ENCODE data around the gene RASL10B.

The RASL10B gene

DNA sequence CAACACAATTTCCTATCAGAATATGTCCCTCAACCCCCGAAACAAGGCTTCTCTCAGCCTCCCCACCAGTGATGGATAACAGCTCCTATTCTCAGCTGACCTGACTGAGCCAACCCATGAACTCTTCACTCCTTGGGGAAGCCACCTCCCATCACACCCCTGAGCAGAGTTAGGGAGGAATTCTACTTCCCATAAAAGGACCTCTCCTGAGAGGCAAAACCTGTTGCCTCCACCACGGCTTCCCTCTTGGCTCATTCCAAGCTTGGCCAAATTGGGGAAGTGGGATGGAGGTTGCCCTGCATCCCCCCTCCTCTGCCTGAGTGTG is 5.7 kb upstream of the RASL10B start:
- no peak for DNase-seq (ENCODE audit: low spot score)
- in situ Hi-C loops (cut with MboI; ENCODE audit: low sequenced_read_pairs, unreplicated experiment) = loop anchor here (25.0 kb wide), 2 partner anchors 413 to 563 kb away; no protein-coding TSS in a partner anchor
- TF ChIP-seq, protein P1, sequence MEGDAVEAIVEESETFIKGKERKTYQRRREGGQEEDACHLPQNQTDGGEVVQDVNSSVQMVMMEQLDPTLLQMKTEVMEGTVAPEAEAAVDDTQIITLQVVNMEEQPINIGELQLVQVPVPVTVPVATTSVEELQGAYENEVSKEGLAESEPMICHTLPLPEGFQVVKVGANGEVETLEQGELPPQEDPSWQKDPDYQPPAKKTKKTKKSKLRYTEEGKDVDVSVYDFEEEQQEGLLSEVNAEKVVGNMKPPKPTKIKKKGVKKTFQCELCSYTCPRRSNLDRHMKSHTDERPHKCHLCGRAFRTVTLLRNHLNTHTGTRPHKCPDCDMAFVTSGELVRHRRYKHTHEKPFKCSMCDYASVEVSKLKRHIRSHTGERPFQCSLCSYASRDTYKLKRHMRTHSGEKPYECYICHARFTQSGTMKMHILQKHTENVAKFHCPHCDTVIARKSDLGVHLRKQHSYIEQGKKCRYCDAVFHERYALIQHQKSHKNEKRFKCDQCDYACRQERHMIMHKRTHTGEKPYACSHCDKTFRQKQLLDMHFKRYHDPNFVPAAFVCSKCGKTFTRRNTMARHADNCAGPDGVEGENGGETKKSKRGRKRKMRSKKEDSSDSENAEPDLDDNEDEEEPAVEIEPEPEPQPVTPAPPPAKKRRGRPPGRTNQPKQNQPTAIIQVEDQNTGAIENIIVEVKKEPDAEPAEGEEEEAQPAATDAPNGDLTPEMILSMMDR (IDR thresholded peaks at IDR 0.05; ENCODE audit: borderline replicate concordance, control extremely low read depth, extremely low read depth, insufficient read depth, missing control alignments) = no peak

DNA sequence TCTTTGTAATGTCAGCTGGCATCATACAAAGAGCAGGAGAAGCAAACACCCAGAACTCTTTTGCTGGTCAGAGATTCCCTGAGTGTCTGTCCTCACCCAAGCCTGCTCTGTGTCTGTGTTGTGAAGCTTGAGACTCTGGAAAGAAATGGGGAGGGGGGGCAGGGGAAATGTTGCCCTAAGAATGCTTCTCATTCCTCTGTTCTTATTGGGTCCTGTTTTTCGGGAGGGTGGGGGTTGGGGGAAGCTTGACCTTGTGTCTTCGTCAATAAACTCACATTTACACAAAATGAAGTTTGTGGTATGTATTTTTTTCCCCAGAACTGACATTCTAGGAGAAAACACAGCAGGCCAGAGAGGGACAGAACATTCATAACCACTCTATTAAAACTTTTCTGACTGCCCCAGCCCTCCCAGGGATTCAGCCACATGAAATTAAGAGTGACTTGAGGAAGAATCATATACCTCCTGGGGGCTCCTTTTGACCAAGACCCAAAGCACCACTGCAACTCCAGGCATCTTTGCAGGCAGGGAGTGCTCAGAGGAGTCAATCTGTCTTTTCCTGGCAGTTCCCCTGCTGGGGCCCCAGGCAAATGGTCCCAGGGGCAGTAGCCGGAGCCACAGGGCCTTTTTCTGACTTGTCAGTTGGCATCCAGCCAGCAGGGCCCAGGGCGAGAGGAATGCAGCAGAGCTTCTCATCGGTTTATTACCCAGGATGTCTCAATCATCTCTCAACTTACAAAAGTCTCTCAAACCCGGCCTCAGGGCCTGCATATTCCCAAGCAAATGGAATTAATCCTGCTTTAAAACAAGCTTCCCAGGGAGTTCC is 5.1 kb upstream of the RASL10B start:
- TF ChIP-seq, protein P1 (IDR thresholded peaks at IDR 0.05; ENCODE audit: borderline replicate concordance, control extremely low read depth, extremely low read depth, insufficient read depth, missing control alignments) = no peak
- in situ Hi-C loops (cut with MboI; ENCODE audit: low sequenced_read_pairs, unreplicated experiment) = loop anchor here (25.0 kb wide), 2 partner anchors 414 to 564 kb away; no protein-coding TSS in a partner anchor
- DNase-seq (ENCODE audit: low spot score) = no peak

DNA sequence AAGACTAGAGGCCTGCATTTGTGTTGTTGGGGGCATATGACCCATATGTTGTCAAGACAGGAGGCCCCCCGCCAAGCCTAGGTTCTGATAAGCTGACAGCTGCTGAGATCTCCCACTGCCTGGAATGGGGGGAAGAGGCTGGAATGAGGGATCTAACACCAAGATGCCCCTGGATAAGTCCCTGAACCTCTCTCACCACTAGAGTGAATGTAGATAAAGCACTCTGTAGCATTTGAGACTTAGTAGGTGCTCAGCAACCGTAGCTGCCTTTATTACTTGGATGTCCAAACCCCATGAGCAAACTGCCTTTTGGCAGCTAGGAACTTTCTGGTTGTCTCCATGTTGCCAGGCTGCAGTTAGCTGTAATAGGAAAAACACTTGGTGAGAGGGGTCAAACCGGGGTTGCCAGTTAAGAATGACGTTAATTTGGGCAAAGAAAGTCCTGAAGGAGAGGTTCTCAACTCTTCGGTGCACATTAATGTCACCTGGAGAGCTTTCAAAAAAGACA is 4.4 kb upstream of the RASL10B start:
- TF ChIP-seq, protein P1 (IDR thresholded peaks at IDR 0.05; ENCODE audit: borderline replicate concordance, control extremely low read depth, extremely low read depth, insufficient read depth, missing control alignments) = no peak
- in situ Hi-C loops (cut with MboI; ENCODE audit: low sequenced_read_pairs, unreplicated experiment) = loop anchor here (25.0 kb wide), 2 partner anchors 415 to 565 kb away; no protein-coding TSS in a partner anchor
- DNase-seq (ENCODE audit: low spot score) = no peak

DNA sequence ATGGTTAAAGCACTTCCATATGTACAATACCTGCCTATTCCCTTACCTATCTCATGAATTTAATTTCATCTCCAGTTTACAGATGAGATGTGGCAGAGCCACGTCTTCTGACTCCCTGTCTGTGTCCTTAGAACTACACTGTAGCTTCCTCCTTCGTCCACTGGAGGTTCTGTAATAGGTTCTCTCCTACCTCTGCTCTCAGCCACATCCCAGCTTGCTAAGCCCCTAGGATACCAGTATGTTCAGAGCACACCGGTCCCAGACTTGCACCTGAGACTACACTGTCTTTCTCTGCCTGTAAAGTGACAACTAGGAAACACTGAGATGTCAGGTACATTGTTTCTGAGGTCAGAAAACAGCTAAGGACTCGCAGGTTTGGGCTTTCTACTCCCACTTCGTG is 3.8 kb upstream of the RASL10B start:
- TF ChIP-seq, protein P1 (IDR thresholded peaks at IDR 0.05; ENCODE audit: borderline replicate concordance, control extremely low read depth, extremely low read depth, insufficient read depth, missing control alignments) = no peak
- in situ Hi-C loops (cut with MboI; ENCODE audit: low sequenced_read_pairs, unreplicated experiment) = loop anchor here (25.0 kb wide), 2 partner anchors 415 to 565 kb away; no protein-coding TSS in a partner anchor
- no peak for DNase-seq (ENCODE audit: low spot score)

DNA sequence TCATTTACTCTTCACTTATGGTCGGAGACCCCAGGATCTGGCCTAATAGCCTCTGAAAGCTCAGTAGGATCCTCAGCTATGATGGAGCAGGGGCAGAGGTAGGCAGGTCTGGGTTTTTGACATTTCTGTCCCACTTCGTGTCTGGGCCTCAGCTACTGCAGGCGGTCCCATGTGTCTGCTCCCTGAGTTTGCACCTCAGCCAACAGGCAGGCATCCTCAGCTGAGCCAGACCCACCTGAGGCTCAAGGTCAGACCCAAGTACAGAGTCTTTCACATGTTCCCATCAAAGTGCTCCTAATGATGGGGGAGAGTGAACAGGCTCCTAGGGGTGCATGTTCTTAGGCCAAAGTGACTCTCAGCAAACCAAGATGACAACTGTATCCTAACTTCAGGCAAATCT is 2.9 kb upstream of the RASL10B start:
- DNase-seq (ENCODE audit: low spot score) = no peak
- TF ChIP-seq, protein P1 (IDR thresholded peaks at IDR 0.05; ENCODE audit: borderline replicate concordance, control extremely low read depth, extremely low read depth, insufficient read depth, missing control alignments) = no peak
- in situ Hi-C loops (cut with MboI; ENCODE audit: low sequenced_read_pairs, unreplicated experiment) = loop anchor here (25.0 kb wide), 2 partner anchors 416 to 566 kb away; no protein-coding TSS in a partner anchor

DNA sequence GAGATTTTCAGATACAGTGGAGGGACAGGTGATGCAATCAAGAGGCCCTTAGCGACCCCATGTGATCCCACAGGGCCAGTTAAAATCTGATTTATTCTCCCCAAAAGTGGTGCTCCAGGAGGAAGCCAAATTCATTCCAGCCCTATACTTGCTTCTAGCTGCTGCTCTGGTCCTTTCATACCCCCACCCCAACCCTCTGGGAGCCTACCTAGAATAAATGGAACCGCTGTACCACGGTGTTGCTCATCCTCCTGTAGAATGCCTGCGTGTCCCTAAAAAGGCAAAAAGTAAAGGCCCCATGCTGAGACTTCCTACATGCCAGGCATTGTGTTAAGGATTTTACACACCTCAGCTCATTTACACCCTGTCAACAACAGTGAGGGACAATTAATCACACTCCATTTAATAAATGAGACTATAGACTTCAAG is 2.0 kb upstream of the RASL10B start:
- in situ Hi-C loops (cut with MboI; ENCODE audit: low sequenced_read_pairs, unreplicated experiment) = loop anchor here (25.0 kb wide), 2 partner anchors 417 to 567 kb away; no protein-coding TSS in a partner anchor
- TF ChIP-seq, protein P1 (IDR thresholded peaks at IDR 0.05; ENCODE audit: borderline replicate concordance, control extremely low read depth, extremely low read depth, insufficient read depth, missing control alignments) = no peak
- no peak for DNase-seq (ENCODE audit: low spot score)
